SK-N-SH treated with all-trans-retinoic acid at 6 μM for 48 hours (cell line): Measurements from ENCODE around the gene C22orf39.

Source experiments
- ATAC-seq: fragments of 200-7000 bp; cut with Tn5 transposase; 3 replicates; pipeline ENCODE4 v1.9.1; 2020; ENCODE audit warnings: mild to moderate bottlenecking, moderate library complexity
- ARNTL ChIP-seq: fragments of 450-650 bp; formaldehyde crosslinking; IDR thresholded peaks from 2 replicates; pipeline ENCODE4 v1.5.0; 2020; ENCODE audit warnings: low read depth, mild to moderate bottlenecking, moderate library complexity, borderline replicate concordance
- BACH2 ChIP-seq: fragments of 250-450 bp; sonication (Bioruptor Pico); IDR thresholded peaks from 2 replicates; pipeline ENCODE4 v1.9.0; 2021; ENCODE audit warnings: mild to moderate bottlenecking, borderline replicate concordance
- CSDC2 ChIP-seq: fragments of 250-450 bp; sonication (Bioruptor Pico); IDR thresholded peaks from 2 replicates; pipeline ENCODE4 v1.5.0; 2020; ENCODE audit warnings: mild to moderate bottlenecking, moderate library complexity
- CSRNP3 ChIP-seq: fragments of 250-450 bp; sonication (Bioruptor Pico); IDR thresholded peaks from 2 replicates; pipeline ENCODE4 v1.5.1; 2021; ENCODE audit warnings: mild to moderate bottlenecking, moderate library complexity
- ESRRG ChIP-seq: fragments of 250-450 bp; sonication (Bioruptor Pico); IDR thresholded peaks from 2 replicates; pipeline ENCODE4 v1.6.1; 2021; ENCODE audit warnings: mild to moderate bottlenecking
- GLIS3 ChIP-seq: fragments of 250-450 bp; sonication (Bioruptor Pico); IDR thresholded peaks from 2 replicates; pipeline ENCODE4 v1.5.0; 2020; ENCODE audit warnings: mild to moderate bottlenecking, moderate library complexity
- ISL1 ChIP-seq: fragments of 250-450 bp; sonication (Bioruptor Pico); IDR thresholded peaks from 2 replicates; pipeline ENCODE4 v2.1.2; 2022; ENCODE audit warnings: mild to moderate bottlenecking, moderate library complexity
- OSR1 ChIP-seq: fragments of 250-450 bp; sonication (Bioruptor Pico); IDR thresholded peaks from 2 replicates; pipeline ENCODE4 v1.8.0; 2022; ENCODE audit warnings: moderate library complexity, mild to moderate bottlenecking, inconsistent platforms
- POU6F1 ChIP-seq: fragments of 250-450 bp; sonication (Bioruptor Pico); IDR thresholded peaks from 2 replicates; pipeline ENCODE4 v1.8.0; 2021; ENCODE audit warnings: low read depth, mild to moderate bottlenecking, moderate library complexity, borderline replicate concordance
- PPARA ChIP-seq: fragments of 250-450 bp; sonication (Bioruptor Pico); IDR thresholded peaks from 2 replicates; pipeline ENCODE4 v1.5.0; 2020; ENCODE audit warnings: mild to moderate bottlenecking, borderline replicate concordance
- RARB ChIP-seq: fragments of 250-450 bp; sonication (Bioruptor Pico); IDR thresholded peaks from 2 replicates; pipeline ENCODE4 v1.8.0; 2021; ENCODE audit warnings: mild to moderate bottlenecking, moderate library complexity
- SNAI2 ChIP-seq: fragments of 250-450 bp; sonication (Bioruptor Pico); IDR thresholded peaks from 2 replicates; pipeline ENCODE4 v1.5.0; 2020; ENCODE audit warnings: mild to moderate bottlenecking, moderate library complexity
- TCF4 ChIP-seq: fragments of 250-450 bp; sonication (Bioruptor Pico); IDR thresholded peaks from 2 replicates; pipeline ENCODE4 v1.8.0; 2021; ENCODE audit warnings: mild to moderate bottlenecking, moderate library complexity, borderline replicate concordance
- TOX ChIP-seq: fragments of 250-450 bp; sonication (Bioruptor Pico); IDR thresholded peaks from 2 replicates; pipeline ENCODE4 v1.8.0; 2021; ENCODE audit warnings: mild to moderate bottlenecking, moderate library complexity, borderline replicate concordance
- TSHZ2 ChIP-seq: fragments of 250-450 bp; sonication (Bioruptor Pico); IDR thresholded peaks from 2 replicates; pipeline ENCODE4 v1.5.0; 2020; ENCODE audit warnings: mild to moderate bottlenecking, moderate library complexity
- ZFP3 ChIP-seq: fragments of 250-450 bp; sonication (Bioruptor Pico); IDR thresholded peaks from 2 replicates; pipeline ENCODE4 v1.5.0; 2020; ENCODE audit warnings: mild to moderate bottlenecking, moderate library complexity
- ZFP30 ChIP-seq: fragments of 450-650 bp; formaldehyde crosslinking; IDR thresholded peaks from 2 replicates; pipeline ENCODE4 v1.5.0; 2022; ENCODE audit warnings: mild to moderate bottlenecking, moderate library complexity
- ZNF565 ChIP-seq: fragments of 450-650 bp; formaldehyde crosslinking; conservative IDR thresholded peaks from 2 replicates; pipeline ENCODE4 v1.5.0; 2020; ENCODE audit warnings: low read depth, mild to moderate bottlenecking, moderate library complexity
- ZNF70 ChIP-seq: fragments of 450-650 bp; formaldehyde crosslinking; IDR thresholded peaks from 2 replicates; pipeline ENCODE4 v1.5.0; 2020; ENCODE audit warnings: mild to moderate bottlenecking, moderate library complexity
- ZNF8 ChIP-seq: fragments of 450-650 bp; formaldehyde crosslinking; IDR thresholded peaks from 2 replicates; pipeline ENCODE4 v1.5.0; 2020; ENCODE audit warnings: mild to moderate bottlenecking, moderate library complexity
- TF ChIP-seq, protein P1 (sequence below): fragments of 250-450 bp; sonication (Bioruptor Pico); IDR thresholded peaks from 2 replicates; pipeline ENCODE4 v1.5.1; 2020; ENCODE audit warnings: low read depth, mild to moderate bottlenecking, moderate library complexity
- TF ChIP-seq, protein P2 (sequence below): fragments of 250-450 bp; sonication (Bioruptor Pico); IDR thresholded peaks from 2 replicates; pipeline ENCODE4 v1.8.0; 2020; ENCODE audit warnings: mild to moderate bottlenecking, moderate library complexity, borderline replicate concordance

Gene C22orf39

DNA sequence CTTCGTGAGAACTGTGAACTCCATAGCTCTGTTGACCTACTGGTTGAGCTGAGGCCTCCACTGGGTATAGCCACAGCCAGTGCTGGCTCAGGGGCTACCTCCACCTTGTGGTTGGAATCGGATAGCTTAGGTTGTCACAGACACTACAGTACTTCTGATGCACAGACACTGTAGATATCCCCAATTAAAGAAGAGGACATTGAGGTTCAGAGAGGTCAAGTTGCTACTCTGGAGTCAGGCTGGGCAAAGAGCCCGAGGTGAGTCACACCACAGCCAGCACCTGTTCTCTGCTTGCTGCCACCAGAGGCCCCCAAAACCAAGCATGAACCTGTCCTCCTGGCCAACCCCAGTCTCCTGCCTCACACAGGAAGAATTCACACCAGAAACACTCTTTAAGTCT is 26.1 kb upstream of the C22orf39 start:
- TF ChIP-seq ZFP30 (CRISPR knock-in tag) (no peak), TOX (CRISPR knock-in tag) (no peak), CSDC2 (CRISPR knock-in tag) (no peak), ISL1 (no peak), ZNF70 (no peak), POU6F1 (no peak), ZNF8 (CRISPR knock-in tag) (no peak), GLIS3 (no peak), TCF4 (CRISPR knock-in tag) (no peak), BACH2 (CRISPR knock-in tag) (no peak)
- TF ChIP-seq, protein P1, sequence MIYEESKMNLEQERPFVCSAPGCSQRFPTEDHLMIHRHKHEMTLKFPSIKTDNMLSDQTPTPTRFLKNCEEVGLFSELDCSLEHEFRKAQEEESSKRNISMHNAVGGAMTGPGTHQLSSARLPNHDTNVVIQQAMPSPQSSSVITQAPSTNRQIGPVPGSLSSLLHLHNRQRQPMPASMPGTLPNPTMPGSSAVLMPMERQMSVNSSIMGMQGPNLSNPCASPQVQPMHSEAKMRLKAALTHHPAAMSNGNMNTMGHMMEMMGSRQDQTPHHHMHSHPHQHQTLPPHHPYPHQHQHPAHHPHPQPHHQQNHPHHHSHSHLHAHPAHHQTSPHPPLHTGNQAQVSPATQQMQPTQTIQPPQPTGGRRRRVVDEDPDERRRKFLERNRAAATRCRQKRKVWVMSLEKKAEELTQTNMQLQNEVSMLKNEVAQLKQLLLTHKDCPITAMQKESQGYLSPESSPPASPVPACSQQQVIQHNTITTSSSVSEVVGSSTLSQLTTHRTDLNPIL (CRISPR knock-in tag): no peak
- no peak for ATAC-seq

DNA sequence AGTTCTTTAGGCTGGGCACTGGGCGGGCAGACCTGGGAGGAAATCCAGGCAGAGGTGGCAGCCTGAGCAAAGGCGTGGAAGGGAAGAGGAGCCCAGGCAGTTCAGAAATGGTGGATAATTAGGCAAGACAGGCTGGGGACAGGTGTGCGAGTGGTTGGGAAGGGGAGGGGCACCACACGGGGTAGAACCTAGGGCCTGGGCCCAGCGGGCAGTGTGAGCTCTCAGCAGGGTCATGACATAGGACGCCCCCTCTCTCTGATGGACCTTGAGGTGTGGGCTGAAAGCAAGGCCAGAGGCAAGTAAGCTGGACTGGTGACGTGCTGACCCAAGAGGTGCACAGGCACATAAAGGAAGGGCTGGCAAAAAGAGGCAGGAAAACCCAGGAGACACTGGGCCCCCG is 24.7 kb upstream of the C22orf39 start:
- no peak for TF ChIP-seq ZNF565 (CRISPR knock-in tag)
- no peak for TF ChIP-seq ARNTL
- no peak for TF ChIP-seq ZFP3 (CRISPR knock-in tag)
- TF ChIP-seq ESRRG (CRISPR knock-in tag): no peak
- TF ChIP-seq SNAI2: no peak
- no peak for TF ChIP-seq TCF4 (CRISPR knock-in tag)
- TF ChIP-seq CSRNP3 (CRISPR knock-in tag): no peak
- TF ChIP-seq, protein P2, sequence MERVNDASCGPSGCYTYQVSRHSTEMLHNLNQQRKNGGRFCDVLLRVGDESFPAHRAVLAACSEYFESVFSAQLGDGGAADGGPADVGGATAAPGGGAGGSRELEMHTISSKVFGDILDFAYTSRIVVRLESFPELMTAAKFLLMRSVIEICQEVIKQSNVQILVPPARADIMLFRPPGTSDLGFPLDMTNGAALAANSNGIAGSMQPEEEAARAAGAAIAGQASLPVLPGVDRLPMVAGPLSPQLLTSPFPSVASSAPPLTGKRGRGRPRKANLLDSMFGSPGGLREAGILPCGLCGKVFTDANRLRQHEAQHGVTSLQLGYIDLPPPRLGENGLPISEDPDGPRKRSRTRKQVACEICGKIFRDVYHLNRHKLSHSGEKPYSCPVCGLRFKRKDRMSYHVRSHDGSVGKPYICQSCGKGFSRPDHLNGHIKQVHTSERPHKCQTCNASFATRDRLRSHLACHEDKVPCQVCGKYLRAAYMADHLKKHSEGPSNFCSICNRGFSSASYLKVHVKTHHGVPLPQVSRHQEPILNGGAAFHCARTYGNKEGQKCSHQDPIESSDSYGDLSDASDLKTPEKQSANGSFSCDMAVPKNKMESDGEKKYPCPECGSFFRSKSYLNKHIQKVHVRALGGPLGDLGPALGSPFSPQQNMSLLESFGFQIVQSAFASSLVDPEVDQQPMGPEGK (CRISPR knock-in tag): no peak
- TF ChIP-seq TOX (CRISPR knock-in tag): no peak
- TF ChIP-seq RARB (CRISPR knock-in tag): no peak
- TF ChIP-seq ZNF70: no peak
- TF ChIP-seq PPARA: no peak
- TF ChIP-seq TSHZ2 (CRISPR knock-in tag): no peak
- ATAC-seq: no peak

DNA sequence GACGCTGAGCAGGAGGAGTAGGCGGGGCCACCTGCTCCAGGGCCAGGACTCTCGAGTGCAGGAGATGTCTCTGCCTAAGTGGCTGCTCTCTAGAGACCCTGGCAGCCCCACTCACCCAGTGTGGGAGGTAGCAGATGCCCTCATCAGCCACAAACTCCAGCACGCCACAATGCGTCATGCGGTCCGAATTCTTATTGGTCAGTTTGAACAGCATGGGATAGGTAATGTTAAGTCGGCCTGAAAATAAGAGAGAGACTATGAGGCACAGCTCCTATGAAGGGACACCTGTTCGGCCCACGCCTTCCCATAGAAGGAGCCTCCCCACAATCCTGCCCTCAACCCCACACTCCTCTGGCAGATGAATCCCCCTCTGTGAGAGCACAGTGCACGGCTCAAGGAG is 24.1 kb upstream of the C22orf39 start:
- ATAC-seq: no peak
- TF ChIP-seq ESRRG (CRISPR knock-in tag) (no peak), BACH2 (CRISPR knock-in tag) (no peak), SNAI2 (no peak), ARNTL (no peak), POU6F1 (no peak), OSR1 (CRISPR knock-in tag) (no peak), TSHZ2 (CRISPR knock-in tag) (no peak), TCF4 (CRISPR knock-in tag) (no peak), GLIS3 (no peak), ZNF8 (CRISPR knock-in tag) (no peak), ZNF70 (no peak), ZFP3 (CRISPR knock-in tag) (no peak), PPARA (no peak), CSDC2 (CRISPR knock-in tag) (no peak)
- TF ChIP-seq, protein P2 (CRISPR knock-in tag): no peak
